Epidermal melanocyte (primary cell): ENCODE data around the gene GLIPR1L1.
A peak's percentile ranks its signal among the peaks of the same experiment; 100 is the strongest.
"Not testable (repeated sequence)": the region's sequence is repeated elsewhere in the genome, so short reads cannot be mapped to it uniquely, and the experiment has no call there.

Experiments used
- DNase-seq: peaks from one replicate; pipeline ENCODE4 v3.0.0; 2011; ENCODE audit warnings: low spot score; ENCODE audit not compliant: insufficient read length

GLIPR1L1 gene, protein sequence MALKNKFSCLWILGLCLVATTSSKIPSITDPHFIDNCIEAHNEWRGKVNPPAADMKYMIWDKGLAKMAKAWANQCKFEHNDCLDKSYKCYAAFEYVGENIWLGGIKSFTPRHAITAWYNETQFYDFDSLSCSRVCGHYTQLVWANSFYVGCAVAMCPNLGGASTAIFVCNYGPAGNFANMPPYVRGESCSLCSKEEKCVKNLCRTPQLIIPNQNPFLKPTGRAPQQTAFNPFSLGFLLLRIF

DNA sequence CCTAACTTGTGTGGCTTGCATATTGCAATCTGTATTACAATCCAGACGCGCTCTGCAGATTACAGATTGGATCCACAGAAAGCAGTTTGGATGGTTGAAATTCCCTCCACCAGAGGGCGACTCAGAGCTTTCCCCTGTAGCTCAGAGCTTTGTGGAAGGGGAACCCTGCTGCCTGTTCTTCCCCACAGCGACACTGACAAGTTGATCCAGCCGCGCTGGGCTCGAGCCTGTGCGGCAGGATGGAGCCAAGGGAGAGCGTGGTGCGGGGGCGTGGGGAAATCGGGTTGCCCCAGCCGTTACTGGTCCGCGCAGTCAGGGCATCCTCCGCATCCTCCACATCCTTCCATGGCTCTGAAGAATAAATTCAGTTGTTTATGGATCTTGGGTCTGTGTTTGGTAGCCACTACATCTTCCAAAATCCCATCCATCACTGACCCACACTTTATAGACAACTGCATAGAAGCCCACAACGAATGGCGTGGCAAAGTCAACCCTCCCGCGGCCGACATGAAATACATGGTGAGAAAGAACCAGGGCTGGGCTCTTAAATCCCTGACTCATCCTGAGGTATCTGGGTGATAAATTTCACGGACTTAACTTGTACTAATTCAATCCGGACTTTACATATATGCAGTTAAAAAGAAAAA lies at the start of gene GLIPR1L1:
GLIPR1L1 (plus strand) TSS at position 287 of the 647 bp plus-strand sequence; CDS start at position 346, 59 bp downstream.
- DNase-seq: peak; percentile 42

DNA sequence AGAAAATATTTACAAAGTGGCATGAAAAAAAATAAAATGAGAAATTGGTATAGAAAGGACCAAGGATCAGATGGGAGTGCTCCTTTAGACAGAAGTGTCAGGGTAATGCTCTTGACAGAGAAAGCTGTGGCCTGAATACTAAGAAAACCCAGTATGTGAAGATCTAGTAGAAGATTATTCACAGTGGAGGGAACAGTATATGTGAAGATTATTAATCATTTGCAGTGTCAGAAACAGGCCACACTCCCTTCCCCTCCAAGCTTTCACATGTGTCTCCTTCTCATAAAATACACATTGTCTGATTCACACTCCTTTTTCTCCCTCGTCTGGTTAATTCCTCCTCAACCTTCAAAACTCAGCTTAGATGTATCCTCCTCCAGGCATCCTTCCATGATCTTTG lies 45.6 kb upstream of the GLIPR1L1 start:
- no peak for DNase-seq

DNA sequence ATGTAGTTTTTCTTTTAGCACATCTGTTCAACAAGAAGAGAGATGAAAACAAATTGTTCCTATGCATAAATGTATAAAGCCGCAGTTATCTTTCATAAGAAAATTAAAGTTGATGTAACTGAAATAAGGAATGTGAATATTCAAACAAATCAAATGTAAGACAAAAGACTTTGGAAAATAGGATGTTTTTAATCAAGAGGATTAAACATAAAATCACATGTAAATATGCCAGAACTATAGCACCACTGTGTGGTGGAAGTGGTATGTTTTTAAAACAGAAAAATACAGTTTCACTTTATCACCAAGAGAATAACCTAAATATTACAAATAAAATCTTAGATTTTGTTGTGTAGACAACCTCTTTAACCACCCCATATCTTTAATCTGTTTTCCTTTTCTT lies 44.7 kb upstream of the GLIPR1L1 start:
- no peak for DNase-seq

DNA sequence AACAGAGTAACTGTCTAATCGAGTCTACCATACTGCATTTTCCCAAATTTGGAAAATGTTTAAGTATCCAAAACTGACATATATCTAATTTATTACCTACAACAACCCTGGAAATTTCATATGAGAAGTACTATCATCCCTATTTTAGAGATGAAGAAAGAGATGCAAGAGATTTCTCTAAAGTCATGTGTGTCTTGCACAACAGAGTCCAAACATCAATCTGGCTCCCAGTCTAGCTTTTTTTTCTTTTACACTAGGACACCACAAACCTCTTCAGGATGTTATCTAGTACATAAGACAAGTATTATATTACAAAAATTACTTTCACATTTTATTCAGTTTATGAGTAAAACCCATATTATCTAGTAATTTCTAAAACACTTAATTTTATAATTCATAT lies 43.5 kb upstream of the GLIPR1L1 start:
- DNase-seq: no peak

DNA sequence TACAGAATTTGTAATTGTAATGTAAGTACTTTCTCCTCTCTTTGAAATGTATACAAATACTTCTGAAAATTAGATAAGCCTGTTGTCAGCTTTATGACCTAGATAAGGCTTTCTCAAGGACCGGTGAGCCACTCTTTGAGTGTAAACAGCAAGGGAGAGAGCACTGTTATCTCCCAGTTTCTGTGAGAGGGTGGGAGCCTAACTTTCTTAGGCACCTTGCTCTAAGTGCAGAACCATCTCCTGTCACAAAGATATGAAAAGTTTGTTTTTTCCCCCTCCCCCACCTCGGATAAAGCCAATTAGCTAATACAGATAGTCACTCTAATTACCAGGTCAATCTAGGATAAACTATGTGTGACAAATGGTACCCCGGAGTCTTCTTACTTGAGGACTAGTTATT lies 40.1 kb upstream of the GLIPR1L1 start:
- DNase-seq: no peak

DNA sequence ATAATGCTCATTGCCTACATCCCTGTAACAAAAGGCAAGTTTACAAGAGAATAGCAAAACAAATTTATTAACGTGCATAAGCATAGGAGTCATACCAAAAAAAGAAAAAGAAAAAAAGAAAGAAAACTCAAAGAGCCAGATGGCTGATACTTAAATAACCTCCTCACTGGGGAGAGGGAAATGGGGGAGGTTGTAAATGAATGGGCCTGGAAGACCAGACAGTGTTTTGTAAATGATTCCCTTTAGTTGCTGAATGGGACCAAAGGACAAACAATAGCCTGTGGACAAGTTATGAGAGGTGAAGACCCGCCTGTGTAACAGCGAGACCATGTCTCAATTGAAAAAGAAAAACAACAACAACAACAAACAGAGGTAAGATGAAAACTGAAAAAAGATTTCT lies 39.7 kb upstream of the GLIPR1L1 start:
- DNase-seq: no peak

DNA sequence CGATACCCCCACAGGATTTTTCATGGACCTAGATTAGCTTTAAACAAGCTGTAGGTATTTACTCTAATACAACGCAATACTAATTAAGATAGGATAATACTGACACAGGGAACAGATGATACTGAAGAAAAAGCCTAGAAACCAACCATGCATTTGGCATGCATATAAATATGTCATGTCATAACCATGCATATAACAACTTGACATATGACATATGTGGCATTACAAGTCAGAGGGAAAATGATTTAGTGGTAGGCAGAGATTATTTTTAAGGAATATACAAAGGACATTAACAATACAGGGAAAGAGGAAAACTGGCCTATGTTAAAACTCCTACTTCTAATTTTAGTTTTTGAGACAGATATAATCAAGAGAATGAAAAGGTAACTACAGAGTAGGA lies 32.2 kb upstream of the GLIPR1L1 start:
- no peak for DNase-seq

DNA sequence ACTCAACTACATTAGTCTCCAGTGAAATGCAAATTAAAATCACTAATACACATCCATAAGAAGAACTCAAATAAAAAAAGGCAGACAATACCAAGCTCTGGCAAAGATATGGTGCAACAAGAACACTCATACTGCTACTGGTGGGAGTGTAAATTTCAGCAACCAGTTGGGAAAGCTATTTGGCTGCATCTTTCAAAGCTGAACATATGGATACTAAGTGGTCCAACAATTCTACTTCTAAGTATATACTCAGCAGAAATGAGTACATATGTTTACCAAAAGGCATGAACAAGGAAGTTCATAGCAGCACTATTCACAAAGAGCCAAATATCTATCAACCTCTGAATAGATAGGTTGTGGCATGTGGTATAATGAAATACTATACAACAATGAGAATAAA lies 31.7 kb upstream of the GLIPR1L1 start:
- no peak for DNase-seq

DNA sequence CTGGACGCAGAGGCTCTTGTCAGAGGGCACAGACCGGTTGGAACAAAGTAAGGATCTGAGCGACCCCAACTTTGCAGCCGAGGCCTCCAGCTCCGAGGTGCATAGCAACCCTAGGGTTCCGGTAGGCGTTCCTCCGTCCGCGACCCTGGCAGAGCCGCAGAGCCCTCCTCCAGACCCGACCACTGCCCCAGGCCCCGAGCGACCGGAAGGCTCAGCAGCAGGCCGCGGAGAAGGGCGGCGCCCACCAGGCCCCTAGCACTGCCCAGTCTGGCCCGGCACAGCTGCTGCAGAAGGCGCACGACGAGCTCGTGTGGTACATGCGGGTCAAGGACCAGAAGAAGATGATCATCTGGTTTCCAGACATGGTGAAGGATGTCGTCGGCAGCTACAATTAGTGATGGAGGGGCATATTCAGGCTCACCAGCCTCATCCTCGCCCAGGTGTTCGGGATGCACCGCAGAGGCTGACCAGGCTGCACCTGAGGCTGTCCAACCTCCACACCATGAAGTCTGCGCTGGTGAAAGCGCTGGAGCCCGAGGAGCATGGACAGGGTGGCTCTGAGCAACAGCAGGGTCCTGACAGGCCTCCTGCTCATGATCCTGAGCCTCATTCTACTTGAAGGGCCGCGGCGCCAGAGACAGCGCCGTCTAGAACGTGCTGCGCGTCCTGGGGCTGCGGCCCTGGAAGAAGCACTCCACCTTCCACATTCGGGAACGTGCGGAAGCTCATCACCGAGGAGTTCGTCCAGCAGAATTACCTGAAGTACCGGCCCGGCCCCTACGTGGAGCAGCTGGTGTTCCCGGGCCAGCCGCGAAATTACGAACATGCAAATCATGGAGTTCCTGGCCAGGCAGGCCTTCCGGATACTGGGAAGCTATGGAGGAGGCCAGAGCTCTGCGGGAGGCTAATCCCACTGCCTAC lies 28.8 kb upstream of the GLIPR1L1 start:
- no peak for DNase-seq

DNA sequence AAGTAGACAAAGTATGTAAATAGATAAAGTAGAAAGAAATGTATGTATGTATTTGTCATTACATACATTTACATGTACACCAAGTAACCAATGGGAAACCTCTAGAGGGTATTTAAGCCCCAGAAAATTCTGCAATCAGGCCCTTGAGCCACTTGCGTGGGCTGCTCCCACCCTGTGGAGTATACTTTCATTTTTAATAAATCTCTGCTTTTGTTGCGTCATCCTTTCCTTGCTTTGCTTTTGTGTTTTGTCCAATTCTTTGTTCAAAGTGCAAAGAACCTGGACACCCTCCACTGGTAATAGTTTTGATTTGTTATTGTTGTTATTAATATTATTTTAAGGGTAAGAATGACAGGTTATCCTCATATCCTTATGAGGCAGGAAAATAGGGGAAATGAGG lies 26.2 kb upstream of the GLIPR1L1 start:
- no peak for DNase-seq

DNA sequence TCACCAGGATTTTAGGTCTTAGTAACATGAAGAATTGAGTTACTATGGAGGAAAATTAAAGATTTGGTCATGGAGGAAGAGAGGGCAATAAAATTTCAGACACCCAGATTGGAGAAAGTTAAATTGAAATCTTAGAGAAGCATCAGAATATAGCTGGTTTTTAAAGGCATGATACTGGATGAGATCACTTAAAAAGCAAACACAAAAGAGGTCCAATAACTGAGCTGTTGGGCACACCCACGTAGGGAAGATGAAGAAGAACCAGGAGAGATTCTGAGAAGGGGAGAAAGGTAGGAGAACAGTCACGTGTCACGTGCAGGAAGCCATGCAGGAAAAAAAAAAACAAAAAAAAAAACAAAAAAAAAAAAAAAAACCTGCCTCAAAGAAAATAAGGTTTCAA lies 23.1 kb upstream of the GLIPR1L1 start:
- no peak for DNase-seq

DNA sequence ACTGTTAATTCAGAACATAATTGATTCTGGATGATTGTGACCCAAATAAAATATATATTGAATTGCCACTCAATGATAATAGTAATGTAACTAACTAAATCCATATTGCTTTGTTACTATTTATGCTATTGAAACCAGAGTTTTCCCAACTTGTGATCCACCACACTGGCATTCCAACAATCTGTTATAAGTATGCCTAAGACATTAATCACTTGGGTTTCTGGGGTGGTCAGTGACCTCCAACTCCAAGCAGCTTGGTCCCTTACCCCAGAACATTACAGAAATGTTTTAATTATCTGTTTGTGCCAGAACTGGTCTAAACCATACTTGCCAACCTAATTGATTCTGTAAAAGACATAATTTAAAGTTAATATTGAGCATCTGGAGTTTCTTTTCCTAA lies 19.0 kb upstream of the GLIPR1L1 start:
- no peak for DNase-seq

DNA sequence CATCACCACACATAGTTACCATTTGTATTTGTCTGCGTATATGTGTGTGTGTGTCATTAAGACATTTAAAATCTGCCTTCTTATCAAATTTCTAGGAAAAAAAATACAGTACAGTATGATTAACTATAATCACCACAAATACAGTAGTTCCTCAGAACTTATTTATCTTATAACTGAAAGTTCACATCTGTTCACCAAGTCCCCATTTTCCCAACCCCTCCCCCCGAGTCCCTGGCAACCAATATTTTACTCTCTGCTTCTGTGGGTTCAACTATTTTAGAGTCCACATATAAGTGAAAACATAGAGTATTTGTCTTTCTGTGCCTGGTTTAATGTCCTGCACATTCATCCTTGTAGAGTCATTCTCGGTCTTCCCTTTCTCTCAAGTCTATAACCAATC lies 16.7 kb upstream of the GLIPR1L1 start:
- DNase-seq: no peak

DNA sequence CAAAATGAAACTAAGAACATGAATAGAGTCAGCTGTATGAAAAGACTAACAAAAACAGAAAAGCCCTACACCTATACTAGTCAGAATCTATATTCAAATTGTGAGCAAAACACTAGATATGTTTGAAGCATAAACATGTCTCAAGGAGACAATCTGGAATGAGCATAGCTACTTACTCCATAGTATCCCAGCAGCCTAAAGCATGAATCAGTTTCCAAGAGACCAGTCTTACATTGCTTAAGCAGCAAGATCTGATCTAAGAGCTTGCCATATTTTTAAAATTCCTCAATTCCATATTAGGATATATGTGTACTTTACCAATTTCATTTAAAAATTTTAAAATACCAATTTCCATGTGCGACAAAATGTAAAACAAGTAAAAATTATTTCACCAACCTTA lies 12.0 kb upstream of the GLIPR1L1 start:
- no peak for DNase-seq

DNA sequence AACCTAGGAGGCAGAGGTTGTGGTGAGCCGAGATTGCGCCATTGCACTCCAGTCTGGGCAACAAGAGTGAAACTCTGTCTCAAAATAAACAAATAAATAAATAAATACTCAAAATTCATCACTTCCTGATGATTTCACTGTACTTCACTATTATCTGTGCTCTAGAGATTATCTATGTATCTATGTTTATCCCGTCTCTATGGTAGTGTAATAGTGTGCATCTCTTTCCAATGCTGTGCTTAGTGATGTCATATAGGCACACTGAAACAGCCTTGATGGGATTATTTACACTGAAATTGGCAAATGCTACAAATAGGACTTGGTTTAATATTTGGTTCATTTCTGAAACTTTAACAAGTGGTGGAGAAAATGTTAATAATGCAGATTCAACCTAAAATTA lies 10.8 kb upstream of the GLIPR1L1 start:
- no peak for DNase-seq

DNA sequence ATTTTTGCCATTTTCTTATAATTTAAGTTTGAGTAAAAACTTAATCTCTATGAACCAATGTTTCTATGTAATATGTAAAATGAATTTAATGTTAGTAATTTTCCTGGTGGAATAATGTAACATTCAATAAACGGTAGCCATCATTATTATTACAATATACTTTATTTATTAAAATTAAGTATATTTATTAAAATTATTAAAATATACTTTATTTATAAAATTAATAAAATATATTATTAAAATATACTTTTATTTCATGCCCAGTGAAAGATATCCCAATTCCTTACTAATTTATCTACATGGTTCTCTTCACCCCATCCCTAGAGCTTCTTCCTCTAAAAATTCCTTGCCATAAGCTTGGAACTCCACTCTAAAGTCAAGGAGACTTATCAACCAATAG lies 6.8 kb upstream of the GLIPR1L1 start:
- no peak for DNase-seq

DNA sequence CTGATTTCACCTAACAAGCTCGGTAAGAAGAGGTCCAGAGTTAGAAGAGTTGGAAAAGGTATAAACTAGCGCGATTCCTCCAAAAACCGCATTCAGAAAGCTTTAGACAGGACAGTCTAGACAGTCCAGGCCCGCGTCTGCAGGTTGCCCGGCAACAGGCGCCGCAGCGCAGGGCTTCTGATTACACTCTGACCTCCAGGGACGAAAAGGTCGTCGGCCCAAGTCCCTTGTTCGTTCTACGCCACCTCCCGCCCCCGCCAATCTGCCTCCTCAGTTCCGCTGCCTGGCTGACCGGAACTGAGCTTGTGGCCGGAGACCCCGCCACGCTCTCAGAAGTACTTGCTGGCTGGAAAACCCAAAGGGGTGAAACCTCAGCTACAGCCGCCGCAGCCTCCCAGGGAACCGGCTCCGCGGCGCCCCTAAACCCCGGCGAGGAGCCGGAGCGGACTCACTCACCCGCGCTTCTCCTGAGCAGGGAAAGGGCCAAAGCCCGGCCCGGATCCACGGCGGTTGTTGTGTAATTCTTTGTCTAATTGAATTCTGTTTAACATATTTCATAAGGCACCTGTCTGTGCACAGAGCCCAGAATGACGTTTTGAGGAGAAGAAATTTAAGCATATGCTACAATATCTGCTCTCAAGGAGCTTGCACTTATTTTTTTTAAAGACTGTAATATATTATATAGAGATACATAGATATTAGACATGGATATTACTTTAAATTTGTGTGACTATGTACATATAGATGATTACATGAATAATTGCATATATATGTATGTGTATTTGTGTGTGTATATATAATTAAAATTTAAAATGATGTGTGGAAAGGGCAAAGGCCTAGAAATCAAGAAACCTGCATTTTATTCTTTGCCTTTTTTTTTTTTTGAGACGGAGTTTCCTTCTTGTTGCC lies 4.3 kb upstream of the GLIPR1L1 start, which contains the start of gene CAPS2:
CAPS2 (minus strand) TSS at position 407 of the 909 bp plus-strand sequence. CDS start 3,826 bp downstream, outside the sequence.
- peak; percentile 52 for DNase-seq

DNA sequence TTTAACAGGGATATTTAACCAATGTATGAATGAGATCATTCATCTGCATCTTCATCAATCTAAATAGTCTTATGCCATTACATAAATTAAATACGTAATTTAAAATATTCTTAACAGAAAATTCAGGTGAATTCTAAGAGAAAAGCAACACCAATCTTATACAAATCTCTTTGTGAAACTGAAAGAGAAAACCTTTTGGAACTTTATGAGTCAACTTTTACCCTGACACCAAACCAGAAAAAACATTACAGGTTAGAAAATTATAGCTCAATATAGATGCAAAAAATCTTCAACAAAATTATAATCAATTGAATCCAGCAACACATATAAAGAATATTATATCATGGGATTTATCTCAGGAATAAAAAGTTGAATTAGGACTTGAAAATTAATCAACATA lies 3.4 kb downstream of the GLIPR1L1 start:
- DNase-seq: no peak

DNA sequence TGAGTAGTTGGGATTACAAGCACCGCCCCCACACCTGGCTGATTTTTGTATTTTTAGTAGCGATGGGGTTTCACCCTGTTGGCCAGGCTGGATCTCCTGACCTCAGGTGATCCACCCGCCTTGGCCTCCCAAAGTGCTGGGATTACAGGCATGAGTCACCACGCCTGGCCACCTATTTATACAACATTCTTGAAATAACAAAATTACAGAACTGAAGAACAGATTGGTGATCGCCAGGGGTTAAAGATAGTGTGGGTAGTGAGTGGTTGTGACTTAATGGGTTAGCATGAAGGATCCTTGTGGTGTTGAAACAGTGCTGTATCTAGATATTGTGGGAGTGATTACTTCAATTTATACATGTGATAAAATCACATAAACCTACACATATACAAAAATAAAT lies 7.4 kb downstream of the GLIPR1L1 start:
- DNase-seq: no peak

DNA sequence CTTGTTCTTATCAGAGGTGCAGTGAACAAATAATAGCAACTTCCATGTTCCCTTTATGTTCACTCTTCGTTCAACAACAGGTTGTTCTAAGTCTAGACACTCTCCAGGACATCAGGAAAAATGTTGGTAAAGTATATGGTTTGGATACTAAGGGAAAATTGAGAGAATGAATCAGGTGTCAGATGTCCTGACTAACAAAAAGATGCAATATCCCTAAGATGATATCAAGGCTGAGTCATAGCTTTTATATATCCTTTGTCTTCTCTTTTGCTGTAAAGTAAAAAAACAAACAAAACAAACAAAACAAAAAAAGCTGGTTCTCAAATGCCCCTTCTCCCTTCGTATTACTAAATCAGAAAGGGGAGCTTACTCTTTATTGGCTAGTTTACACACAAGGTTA lies 11.1 kb downstream of the GLIPR1L1 start:
- no peak for DNase-seq

DNA sequence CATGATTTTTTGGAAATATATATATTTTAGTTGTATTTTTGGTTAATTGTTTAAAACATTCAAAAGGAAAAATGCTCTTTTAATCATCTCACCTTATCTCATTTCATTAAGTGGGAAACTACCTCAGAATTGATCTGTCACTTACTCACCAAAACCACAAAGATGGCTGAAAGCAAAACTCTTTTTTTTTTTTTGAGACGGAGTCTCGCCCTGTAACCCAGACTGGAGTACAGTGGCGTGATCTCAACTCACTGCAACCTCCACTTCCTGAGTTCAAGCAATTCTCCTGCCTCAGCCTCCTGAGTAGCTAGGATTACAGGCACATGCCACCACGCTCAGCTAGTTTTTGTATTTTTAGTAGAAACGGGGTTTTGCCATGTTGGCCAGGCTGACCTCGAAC lies 11.7 kb downstream of the GLIPR1L1 start:
- DNase-seq: not testable (repeated sequence)
